Measurements from ENCODE around the gene SIVA1. TPM values are rescaled to one million over a fixed set of nuclear protein-coding genes. Genes with fewer than 3 reads are reported as not detected.

SIVA1 gene
- total RNA-seq, 1 donor from 2014 or later = 30.5 TPM

DNA sequence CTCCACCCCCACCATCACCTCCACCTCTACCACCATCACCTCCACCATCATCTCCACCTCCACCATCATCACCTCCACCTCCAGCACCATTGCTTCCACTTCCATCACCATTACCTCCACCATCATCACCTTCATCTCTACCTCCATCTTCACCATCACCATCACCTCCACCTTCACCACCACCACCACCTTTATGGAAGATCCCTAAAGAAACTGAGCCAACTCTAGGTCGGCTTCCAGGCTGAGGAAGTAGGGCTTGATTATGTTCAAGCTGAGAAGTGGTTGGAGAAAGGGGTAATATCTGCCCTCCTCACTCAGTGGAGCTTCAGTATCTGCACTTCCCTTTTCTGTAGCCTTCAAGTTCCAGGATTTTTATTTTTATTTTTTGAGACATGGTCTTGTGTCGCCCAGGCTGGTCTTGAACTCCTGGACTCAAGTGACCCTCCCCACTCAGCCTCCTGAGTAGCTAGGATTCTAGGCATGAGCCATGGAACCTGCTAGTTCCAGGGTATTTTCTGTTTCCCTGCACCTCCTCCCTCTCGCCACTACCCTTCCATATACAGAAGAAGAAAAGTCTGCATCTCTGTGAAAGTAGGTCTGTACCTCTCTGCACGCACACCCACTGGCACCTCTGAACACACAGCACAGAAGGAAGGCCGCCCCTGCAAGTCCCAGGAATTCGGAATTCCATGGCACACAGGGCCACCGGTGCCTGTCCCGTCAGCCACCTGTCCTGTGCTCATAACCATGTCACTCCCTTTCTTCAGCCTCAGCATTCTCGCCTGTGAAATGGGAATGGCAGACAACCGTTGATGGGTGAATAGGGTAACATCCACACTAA lies 53.9 kb downstream of the SIVA1 start:
- Mint-ChIP-seq H3K36me3 (ENCODE audit: unreplicated experiment) (no peaks in the 10 kb centered on the region), H3K4me3 (ENCODE audit: unreplicated experiment) (no peak overlapping the region), H3K27me3 (ENCODE audit: unreplicated experiment) (peaks cover 6% of the 10 kb centered on the region), H3K27ac (ENCODE audit: unreplicated experiment) (no peak overlapping the region), H3K4me1 (ENCODE audit: low read depth, unreplicated experiment) (peaks cover 12% of the 10 kb centered on the region), H3K9me3 (ENCODE audit: unreplicated experiment) (peaks cover 6% of the 10 kb centered on the region)
- DNase-seq = no peak
- TF ChIP-seq, protein P1, sequence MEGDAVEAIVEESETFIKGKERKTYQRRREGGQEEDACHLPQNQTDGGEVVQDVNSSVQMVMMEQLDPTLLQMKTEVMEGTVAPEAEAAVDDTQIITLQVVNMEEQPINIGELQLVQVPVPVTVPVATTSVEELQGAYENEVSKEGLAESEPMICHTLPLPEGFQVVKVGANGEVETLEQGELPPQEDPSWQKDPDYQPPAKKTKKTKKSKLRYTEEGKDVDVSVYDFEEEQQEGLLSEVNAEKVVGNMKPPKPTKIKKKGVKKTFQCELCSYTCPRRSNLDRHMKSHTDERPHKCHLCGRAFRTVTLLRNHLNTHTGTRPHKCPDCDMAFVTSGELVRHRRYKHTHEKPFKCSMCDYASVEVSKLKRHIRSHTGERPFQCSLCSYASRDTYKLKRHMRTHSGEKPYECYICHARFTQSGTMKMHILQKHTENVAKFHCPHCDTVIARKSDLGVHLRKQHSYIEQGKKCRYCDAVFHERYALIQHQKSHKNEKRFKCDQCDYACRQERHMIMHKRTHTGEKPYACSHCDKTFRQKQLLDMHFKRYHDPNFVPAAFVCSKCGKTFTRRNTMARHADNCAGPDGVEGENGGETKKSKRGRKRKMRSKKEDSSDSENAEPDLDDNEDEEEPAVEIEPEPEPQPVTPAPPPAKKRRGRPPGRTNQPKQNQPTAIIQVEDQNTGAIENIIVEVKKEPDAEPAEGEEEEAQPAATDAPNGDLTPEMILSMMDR (IDR thresholded peaks at IDR 0.05; ENCODE audit: partially characterized antibody, unreplicated experiment) = no peak

DNA sequence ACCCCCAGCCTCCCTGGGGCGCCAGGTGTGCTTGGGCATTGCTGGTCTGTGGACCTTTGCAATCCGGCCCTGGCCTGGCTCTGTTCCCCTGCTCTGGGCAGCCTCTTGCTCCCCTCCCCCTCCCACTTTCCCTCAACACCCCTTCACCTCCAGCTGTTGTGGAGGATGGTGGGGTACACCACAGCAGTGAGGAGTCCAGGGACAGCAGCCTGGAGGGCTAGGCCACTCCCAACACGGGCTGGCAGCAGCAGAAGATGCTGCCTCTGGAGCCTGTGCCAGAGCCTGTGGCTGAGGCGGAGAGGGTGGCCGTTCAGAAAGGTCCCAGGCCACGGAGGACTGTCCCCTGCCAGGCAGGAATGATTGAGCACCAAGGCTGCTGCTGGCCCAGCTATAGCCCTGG lies 55.5 kb downstream of the SIVA1 start:
- no peak overlapping the region for H3K27ac Mint-ChIP-seq (ENCODE audit: unreplicated experiment)
- peaks cover 9% of the 10 kb centered on the region for H3K4me1 Mint-ChIP-seq (ENCODE audit: low read depth, unreplicated experiment)
- TF ChIP-seq, protein P1 (IDR thresholded peaks at IDR 0.05; ENCODE audit: partially characterized antibody, unreplicated experiment) = no peak
- H3K36me3 Mint-ChIP-seq (ENCODE audit: unreplicated experiment) = no peaks in the 10 kb centered on the region
- H3K9me3 Mint-ChIP-seq (ENCODE audit: unreplicated experiment) = peaks cover 4% of the 10 kb centered on the region
- H3K4me3 Mint-ChIP-seq (ENCODE audit: unreplicated experiment) = no peak overlapping the region
- no peak for DNase-seq
- peaks cover 3% of the 10 kb centered on the region for H3K27me3 Mint-ChIP-seq (ENCODE audit: unreplicated experiment)

Other genes with a start within 250 kb of the SIVA1 start
- gene C14orf180, start 173.4 kb upstream of the SIVA1 start, total RNA-seq (ENCODE audit: unreplicated experiment) = not detected
- gene TMEM179, start 148.4 kb upstream of the SIVA1 start, total RNA-seq (ENCODE audit: unreplicated experiment) = 28.8 TPM
- 11.8 TPM for gene INF2, start 63.5 kb upstream of the SIVA1 start, total RNA-seq (ENCODE audit: unreplicated experiment)
- 45.1 TPM for gene ADSS1, start 28.9 kb upstream of the SIVA1 start, total RNA-seq (ENCODE audit: unreplicated experiment)
- 300 TPM for gene AKT1, start 42.6 kb downstream of the SIVA1 start, total RNA-seq (ENCODE audit: unreplicated experiment)
- 6.0 TPM for gene ZBTB42, start 48.0 kb downstream of the SIVA1 start, total RNA-seq (ENCODE audit: unreplicated experiment)
- gene CEP170B, start 112.1 kb downstream of the SIVA1 start, total RNA-seq (ENCODE audit: unreplicated experiment) = 80.4 TPM
- not detected for gene PLD4, start 171.7 kb downstream of the SIVA1 start, total RNA-seq (ENCODE audit: unreplicated experiment)
- 44.8 TPM for gene AHNAK2, start 225.2 kb downstream of the SIVA1 start, total RNA-seq (ENCODE audit: unreplicated experiment)
- 5.9 TPM for gene CLBA1, start 232.6 kb downstream of the SIVA1 start, total RNA-seq (ENCODE audit: unreplicated experiment)